Stimulated activated CD4-positive, alpha-beta T cell treated with anti-CD3 and anti-CD28 coated beads, Interleukin-4, amount 100 ng/mL, for 24 hours (primary cell): ENCODE measurements around the gene HOXC6.

ENCODE experiments used
- DNase-seq: peaks from one replicate; pipeline ENCODE4 v3.0.0-alpha.2; 2020

The HOXC6 gene

DNA sequence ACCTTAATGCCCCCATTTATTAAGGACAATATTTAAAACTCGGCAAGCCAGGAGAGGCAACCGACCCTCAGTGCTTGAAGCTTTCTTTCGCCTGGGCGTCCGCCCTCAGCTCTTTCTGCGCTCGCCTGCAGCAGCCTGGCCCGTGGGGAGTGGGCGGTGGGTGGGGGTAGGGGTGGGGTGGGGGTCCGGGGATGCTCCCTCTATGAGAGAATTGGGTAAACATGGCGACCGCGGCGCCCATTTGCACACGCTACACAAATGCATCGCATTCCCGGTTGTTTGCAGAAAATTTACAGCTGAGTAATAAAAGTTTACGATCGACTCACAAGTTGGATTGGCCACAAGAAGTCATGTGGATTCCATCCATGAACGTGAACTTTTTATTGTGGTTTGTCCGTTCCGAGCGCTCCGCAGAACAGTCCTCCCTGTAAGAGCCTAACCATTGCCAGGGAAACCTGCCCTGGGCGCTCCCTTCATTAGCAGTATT lies 11.7 kb upstream of the HOXC6 start:
- no peak for DNase-seq

DNA sequence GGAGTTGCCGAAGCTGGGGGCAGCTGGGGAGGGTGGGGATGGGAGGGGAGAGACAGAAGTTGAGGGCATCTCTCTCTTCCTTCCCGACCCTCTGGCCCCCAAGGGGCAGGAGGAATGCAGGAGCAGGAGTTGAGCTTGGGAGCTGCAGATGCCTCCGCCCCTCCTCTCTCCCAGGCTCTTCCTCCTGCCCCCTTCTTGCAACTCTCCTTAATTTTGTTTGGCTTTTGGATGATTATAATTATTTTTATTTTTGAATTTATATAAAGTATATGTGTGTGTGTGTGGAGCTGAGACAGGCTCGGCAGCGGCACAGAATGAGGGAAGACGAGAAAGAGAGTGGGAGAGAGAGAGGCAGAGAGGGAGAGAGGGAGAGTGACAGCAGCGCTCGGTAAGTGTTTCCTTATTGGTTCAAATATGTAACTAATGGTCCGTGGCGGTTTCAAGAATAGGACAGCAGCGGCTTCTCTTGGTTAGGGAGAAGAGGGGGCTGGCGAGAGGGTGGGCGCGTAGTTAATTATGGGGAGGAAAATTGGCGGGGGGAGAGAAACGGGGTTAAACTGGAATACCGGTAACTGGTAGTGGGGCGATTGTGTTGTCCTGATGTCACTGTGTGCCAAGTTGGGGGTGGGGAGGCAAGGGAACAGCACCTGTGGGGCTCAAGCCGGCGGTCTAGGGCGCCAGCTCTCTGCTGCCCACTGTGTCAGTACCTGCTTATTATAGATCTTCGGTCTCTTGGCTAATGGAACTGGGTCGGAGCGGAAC lies 11.0 kb upstream of the HOXC6 start:
- DNase-seq: no peak

DNA sequence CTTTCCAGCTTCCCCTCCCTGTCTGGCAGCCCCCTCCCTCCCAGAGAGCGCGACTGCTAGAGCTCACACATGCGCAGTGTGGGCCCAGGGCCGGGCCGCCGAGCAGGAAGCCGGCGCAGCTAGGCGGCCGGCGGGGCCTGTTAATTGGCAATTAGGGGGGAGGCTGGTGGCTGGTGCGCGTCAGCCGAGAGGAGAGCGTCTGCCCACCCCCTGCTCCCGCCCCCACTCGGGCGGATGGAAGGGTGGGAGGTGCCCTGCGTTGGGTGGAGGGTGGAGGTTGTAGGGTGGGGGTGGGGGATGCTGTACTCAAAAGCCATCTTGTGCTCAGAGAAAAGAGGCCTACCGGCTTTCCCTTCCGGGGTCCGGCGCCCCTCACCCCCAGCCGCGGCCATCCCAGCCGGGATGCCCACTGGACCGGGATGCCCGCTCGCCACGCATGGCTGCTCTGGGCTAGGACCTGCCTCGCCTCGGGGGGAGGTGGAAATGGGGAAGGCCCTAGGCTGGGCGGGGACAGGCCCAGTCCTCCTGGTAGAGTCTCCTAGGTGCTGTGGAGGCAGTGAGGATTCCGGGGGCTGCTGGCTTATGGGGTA lies 10.3 kb upstream of the HOXC6 start:
- peak; percentile 67 for DNase-seq

DNA sequence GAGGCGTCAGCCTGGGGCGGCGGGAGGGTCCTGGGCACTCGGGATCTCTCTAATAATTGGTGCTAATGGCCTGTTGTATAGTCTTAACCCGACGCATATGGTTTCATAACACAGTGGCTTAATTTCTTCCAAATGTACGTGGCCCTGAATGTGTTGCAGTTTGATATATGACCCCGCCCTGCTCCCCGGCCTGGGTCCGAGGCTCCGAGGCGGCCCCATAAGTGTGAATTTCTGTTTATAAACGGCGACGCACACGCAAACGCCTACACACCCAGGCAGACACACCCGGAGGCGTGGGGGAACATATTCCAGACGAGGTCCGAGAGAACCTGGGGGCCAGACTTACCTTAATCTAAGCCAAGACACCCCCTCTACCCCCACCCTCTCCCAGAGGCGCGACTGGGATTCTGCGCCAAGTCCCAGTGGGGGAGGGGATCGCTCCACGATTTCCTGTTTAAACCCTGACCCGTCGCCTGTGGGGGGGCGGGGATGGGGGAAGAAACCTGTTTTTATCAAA lies 9.7 kb upstream of the HOXC6 start:
- DNase-seq: no peak

DNA sequence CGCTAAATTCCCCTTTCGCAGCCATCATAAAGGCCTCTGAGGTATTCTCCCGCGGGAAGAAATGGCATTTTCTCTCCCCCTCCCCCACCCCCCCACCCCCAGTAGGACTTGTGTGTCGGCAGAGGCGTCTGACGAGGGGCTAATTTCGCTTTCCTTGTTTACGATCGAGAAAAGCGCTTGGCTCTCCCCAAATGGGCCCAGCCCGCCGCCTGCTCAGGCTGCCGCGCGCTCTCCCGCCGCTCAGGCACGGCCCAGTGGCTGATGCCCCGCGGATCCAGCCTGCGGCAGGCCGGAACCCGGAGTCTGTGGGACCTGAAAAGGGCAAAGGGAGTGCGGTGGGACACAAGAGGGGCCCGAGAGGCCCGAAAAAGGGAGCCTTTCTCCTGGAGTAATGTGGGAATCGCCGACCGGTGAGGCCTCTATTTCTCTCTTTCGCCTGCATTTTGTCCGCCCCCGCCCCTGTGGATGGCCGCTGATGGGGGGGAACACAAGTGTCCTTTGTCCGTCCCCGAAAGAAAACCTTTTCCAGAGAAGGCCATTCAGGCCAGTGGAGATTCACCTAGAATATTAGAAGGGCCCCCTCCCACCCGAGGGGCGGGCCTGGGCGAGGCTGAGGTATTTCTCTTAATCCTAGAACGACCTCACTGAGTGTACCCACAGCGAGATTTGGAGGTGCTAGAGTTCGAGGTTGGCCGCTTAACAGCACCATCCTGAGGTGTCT lies 9.0 kb upstream of the HOXC6 start:
- no peak for DNase-seq

DNA sequence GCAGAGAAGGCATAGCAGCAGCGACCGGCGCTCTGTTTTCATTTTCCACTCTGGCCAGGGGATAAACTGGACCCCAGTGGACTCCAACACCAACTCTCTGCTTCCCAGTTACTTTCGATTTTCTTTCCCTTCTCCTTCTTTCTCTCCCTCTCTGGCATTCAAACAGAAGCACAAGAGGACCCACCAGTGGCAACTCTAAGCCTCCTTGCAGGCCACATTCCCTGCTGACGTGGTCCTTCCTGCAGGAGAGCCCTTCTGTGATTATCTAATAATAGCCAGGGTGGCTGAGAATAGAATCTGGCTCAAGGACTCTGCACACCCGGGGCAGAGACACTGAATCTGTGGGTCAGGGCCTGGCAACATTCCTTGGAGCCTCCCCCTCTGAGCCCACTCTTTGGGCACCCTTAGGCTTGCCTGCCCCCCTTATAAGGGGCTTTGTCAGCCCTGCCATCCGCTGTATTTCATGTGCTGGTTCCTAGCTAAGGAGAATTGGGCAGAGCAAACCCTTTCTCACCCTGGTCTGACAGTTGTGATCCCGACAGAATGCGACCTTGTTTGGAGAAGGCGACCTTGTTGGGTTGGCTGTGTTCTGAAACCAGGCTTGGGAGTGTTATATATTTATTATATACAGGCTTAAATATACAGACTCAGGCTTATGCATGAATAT lies 8.2 kb upstream of the HOXC6 start:
- no peak for DNase-seq

DNA sequence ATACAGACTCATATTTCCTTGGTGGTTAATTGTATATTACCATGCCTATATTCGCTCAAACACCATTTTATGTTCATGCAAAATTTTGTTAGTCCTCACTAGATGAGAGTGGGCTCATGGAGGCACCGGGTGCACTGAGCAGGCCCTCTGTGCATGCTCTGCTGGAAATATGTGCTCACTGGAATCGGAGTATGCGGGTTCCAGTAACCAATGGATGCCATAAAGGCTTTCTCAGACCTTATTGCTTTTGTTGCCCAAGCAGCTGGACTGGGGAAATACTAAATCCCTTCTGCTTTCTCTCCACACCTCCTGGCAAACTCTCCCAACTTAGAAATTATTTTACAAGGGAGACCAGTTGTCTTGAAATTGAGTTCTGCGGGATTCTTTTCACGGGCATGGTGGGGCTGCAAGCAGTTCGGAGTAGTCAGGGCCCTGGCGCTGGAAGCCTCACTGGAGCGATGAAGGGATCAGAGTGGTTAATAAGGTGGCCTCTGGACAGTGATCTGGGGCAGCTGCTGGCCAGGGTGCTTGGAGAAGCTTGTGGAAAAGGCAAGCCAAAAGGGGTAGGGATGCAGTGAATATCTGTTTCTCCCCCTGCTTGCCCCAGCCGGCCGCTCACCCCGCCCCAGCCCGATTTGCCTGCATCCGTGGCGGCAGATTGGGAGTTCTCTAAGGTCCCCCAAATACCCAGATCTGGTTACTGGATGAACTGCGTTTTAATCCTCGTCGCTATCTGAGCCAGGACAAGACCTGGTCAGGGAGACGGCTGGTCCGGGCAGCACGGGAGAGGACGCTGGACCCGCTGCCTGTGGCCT lies 7.4 kb upstream of the HOXC6 start:
- no peak for DNase-seq

DNA sequence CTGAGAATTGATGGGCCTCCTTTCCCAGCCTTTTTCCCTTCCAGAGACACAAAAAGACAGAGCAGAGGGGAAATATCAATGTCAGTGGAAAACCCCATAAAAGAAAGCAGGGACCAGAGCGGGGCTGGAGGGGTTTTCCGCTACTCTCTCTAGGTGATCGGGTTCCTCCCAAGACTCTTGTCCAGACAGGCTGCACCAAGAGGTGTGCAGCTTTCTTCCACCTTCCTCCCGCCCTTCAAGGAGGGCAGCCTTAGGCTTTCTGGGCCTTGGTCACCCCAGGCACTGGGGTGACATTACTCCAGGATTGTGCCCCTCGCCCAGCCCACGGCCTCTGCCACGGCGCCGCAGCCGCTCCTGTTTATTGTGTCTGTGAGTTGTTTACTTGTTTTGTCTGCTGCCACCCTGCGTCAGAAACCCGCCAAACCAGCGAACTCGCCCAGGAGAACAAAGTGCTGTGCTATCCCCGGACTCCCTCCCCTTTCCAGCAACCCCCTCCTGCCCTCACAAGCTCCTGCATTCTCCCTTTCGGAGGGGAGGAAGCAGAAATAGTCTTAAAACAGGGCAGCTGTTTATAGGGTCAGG lies 6.7 kb upstream of the HOXC6 start:
- DNase-seq: no peak

DNA sequence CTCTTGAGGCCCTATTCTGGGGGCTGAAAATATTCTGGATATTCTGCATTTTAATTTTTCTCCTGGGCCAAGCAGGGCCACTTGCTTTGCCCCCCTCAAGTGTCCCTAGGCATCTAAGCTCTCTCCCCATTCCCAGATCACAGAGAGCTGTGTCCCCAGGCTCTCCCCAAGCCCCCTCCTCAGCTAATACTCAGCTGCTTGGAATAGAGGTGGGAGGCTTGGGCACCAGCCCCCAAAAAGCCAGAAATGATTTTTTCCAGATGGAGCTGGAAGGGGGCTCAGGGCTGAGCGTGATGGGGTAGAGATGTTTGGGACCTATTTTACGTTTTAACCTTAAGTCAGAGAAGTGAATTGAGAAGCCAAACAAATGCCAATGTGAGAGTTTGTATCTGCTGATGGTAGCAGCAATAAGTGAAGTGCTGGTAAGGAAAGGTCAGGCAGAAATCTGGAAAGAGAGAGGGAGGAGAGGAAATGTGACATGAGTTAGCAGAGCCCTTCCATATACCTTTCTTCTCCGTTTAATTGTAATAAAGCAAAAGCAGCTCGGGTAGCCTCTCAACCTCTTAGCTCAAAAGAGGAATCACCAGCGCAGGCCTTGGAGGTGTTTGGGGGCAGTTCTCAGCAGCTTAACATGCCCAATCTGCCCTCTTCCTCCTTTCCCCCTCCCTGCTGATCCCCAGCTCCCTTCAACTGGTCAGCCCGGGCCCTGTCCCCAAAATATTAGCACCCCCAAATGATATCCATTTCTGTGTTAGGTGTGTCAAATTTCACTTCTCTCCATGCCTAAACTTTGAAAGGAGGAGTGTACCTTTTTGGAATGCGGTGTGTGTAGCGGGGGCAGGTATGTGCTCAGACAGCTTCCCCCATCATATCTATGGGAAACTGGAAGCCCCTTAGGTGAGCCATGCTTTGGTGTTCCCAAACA lies 5.0 kb upstream of the HOXC6 start:
- no peak for DNase-seq

DNA sequence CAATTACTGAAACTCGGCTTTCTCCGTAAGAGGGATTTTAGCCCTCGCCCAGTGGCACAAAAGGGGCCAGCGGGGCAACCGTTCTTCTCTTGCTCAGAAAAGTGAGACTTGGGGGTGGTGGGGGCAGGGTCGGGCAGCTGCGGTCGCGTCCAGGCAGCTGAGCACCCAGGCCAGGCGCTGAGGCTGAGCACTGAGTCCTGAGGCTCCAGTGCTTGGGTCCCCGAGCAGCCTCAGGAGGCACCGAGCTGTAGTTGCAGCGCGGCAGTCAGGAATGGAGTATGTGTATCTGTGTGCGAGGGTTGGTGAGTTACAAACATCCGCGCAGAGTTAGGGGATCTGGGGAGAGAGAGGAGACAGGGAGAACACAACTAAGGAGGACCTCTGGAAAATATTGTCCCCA lies 4.1 kb upstream of the HOXC6 start:
- DNase-seq: no peak

DNA sequence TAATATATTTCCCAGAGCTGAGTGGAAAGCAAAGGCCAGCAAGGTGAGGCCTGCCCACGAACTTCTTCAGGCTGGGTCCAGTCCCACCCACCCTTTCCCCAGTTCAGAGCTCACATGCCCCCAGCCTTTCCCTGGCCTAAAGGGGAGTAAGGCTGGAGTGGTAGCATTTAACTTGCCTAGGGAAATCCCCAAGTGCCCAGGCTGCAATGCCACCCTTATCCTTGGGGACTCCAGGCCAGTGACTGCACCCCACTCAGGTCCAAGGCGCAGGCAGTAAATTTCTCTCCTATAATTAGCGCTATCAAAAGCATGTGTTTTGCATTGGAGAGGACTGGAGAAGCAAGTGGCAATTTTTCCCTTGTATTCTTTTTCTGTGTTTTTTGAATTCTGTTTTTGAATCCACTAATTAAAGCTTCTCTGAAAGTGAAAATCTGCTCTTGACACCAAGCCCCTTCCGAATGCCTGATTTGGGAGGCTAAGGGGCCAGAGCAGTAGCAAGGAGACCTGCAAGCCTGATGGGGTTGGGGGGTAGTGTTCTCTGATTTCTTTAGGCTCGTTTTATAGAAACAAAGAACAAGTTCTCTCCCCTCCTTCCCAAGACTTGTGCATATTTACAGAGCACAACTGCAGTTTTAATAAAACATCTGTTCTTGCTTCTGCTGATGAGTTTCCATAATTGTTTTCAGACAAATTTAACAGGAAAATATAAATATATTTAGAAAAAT lies 3.5 kb upstream of the HOXC6 start:
- no peak for DNase-seq

DNA sequence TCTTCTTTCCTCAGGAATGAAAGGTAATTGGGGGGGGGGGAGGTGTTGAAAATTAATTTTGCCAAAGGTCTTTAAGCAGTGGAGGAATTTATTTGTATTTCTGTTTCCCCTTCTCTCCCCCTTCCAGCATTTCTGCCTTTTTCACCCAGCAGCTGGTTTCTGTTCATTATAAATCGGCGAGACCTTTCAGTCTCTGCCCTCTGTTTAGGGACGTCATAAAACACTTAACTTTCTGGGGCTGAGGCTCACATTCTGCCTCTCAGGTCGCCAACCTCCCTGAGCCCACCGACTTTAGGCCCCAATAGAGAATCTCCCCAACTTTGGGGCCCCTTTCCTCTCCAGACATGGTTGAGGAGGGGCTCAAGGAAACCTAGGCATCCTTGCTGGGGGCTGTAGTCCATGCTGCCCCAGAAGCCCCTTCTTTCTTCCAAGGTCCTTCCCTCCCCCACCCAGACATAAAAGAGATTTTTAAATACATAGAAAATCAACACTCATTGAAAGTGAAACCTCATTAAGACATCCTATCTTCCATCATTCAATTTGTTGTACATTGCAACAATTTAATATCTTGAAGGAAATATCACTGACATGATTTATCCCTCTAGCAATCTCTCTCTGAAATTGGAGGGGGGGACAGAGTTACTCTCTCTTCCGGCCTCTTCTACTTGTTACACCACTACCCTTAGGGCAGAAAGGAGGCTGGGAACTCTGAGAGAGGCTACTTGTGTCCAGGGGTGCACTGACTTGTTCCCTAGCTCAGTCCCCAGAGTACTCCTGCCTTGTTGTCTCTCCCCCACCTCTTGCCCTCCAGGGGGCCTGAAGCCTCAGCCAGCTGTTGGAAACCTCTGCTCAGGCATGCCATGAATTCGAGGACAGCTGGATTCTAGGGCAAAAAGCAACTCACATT lies 2.5 kb upstream of the HOXC6 start:
- no peak for DNase-seq

DNA sequence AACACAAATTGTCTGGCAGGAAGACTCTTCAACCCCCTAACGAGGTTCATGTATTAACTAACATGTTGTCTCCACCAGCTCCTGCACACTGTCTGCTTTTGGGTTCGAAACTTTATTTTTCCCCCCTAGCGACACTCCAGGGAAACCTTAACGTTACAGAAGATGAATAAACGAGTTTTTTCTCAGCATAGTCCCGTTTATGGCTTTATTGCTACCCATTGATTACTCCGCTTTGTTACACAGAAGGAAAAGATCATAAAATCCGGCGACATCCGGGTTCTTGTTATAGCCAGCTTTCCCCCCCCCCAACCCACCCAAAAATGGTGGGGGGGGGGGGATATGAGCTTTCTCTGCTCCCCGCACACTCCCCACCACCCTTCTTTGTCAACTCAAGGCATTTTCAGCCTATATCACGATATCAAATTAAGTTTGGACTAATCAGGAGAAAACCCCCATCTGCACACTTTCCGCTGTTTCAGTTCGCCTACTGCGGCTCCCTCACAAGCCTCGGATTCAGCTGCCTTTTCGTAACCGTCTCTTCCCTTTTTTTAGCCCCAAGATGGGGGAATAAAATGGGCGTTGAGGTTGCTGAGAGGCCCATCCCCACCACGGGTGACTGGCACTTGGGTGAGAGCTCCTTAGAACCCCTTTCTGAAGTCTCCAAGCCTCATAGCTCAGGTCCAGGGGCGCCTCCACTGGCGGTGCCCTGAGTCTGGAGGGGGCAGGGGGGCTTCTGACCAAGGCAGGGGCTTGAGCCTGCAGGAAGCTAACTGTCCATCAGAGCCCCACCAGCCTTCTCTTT lies 1.4 kb upstream of the HOXC6 start:
- no peak for DNase-seq

DNA sequence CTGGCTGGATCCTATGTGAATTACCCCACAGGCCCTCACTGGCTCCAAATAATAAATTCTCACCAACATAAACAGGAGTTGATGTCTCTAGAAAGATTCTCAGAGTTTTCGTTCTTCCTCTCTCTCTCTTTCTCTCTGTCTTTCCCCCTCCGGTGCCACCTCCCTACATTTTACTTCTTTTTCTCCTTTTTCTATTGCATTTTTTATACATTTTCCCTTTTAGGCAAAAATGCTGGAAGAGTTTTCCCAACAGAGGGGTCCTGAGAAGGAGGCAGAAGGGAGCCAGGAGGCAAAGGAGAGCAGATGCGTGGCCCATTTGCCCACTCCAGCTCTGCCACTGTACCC lies 826 bp upstream of the HOXC6 start:
- no peak for DNase-seq

DNA sequence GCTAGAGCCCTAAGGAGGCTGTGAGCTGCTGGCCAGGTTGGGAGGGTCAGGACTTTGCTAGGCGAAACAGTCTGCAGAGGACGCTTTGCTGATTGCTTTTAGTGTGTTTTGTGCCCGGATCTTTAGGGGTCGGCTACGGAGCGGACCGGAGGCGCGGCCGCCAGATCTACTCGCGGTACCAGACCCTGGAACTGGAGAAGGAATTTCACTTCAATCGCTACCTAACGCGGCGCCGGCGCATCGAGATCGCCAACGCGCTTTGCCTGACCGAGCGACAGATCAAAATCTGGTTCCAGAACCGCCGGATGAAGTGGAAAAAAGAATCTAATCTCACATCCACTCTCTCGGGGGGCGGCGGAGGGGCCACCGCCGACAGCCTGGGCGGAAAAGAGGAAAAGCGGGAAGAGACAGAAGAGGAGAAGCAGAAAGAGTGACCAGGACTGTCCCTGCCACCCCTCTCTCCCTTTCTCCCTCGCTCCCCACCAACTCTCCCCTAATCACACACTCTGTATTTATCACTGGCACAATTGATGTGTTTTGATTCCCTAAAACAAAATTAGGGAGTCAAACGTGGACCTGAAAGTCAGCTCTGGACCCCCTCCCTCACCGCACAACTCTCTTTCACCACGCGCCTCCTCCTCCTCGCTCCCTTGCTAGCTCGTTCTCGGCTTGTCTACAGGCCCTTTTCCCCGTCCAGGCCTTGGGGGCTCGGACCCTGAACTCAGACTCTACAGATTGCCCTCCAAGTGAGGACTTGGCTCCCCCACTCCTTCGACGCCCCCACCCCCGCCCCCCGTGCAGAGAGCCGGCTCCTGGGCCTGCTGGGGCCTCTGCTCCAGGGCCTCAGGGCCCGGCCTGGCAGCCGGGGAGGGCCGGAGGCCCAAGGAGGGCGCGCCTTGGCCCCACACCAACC lies 1.5 kb downstream of the HOXC6 start:
- DNase-seq: no peak

DNA sequence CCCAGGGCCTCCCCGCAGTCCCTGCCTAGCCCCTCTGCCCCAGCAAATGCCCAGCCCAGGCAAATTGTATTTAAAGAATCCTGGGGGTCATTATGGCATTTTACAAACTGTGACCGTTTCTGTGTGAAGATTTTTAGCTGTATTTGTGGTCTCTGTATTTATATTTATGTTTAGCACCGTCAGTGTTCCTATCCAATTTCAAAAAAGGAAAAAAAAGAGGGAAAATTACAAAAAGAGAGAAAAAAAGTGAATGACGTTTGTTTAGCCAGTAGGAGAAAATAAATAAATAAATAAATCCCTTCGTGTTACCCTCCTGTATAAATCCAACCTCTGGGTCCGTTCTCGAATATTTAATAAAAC lies 2.2 kb downstream of the HOXC6 start:
- no peak for DNase-seq

DNA sequence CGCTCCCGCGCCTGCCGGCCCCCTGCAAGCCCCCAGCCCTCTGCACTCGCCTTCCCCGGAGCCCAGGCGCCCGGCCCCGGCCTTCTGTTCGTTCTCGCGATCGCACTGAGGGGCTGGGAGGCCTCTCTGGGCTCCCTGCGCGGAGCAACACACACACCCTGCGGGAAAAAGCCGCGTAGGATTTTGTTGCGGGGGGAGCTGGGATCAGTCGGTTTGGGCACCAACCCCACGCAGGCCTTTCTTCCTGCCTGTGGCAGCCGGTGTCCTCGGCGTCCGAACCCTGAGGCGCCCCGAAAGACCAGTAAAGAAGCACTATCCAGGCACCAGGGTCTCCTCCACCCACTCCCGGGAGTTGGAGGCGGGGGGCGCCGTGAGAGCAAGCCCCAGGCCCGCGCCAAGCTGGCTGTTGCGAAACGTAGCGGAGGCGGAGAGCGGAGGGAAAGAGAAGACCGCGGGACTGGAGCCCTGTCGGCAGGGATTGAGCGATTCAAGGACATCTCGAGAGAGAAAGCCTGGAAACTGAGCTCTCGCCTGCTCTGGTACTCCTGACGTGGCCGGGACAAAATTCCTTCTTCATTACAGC lies 2.7 kb downstream of the HOXC6 start:
- DNase-seq: no peak
